DMS 273 (cell line): ENCODE results near the gene BFSP2.

Experiments used
- DNase-seq: peaks from one replicate; lab custom pipeline; 2025; ENCODE audit not compliant: unreplicated experiment; lab: John Stamatoyannopoulos, UW

The BFSP2 gene

GRCh38 chr3:133414021-133414392 is 14.2 kb downstream of the BFSP2 start:
- no peak for DNase-seq

GRCh38 chr3:133418361-133418760 is 18.5 kb downstream of the BFSP2 start:
- no peak for DNase-seq

GRCh38 chr3:133419151-133419909 is 19.5 kb downstream of the BFSP2 start:
- no peak for DNase-seq

- DNase-seq, result no peak
Measured at GRCh38 chr3:133424937-133425869, 25.3 kb downstream of the BFSP2 start.

- DNase-seq, result no peak
Measured at GRCh38 chr3:133425898-133426297, 26.0 kb downstream of the BFSP2 start.

- DNase-seq, result no peak
Measured at GRCh38 chr3:133426721-133427120, 26.9 kb downstream of the BFSP2 start.

GRCh38 chr3:133428552-133428951 is 28.7 kb downstream of the BFSP2 start:
- no peak for DNase-seq

GRCh38 chr3:133429063-133429462 is 29.2 kb downstream of the BFSP2 start:
- DNase-seq, result no peak

- no peak for DNase-seq
Measured at GRCh38 chr3:133439563-133439962, 39.7 kb downstream of the BFSP2 start.

GRCh38 chr3:133440652-133441051 is 40.8 kb downstream of the BFSP2 start:
- DNase-seq, result no peak

GRCh38 chr3:133441867-133442270 is 42.0 kb downstream of the BFSP2 start:
- DNase-seq, result no peak

- DNase-seq, result no peak
Measured at GRCh38 chr3:133442518-133442917, 42.7 kb downstream of the BFSP2 start.

GRCh38 chr3:133443649-133444422 is 44.0 kb downstream of the BFSP2 start:
- peak; percentile 52 for DNase-seq

- DNase-seq, result no peak
Measured at GRCh38 chr3:133444423-133444774, 44.5 kb downstream of the BFSP2 start.

GRCh38 chr3:133445108-133445507 is 45.3 kb downstream of the BFSP2 start:
- DNase-seq, result no peak

GRCh38 chr3:133447750-133448477 is 48.1 kb downstream of the BFSP2 start:
- DNase-seq, result no peak

GRCh38 chr3:133448478-133449122 is 48.7 kb downstream of the BFSP2 start:
- DNase-seq, result peak; percentile 31

- peak; percentile 27 for DNase-seq
Measured at GRCh38 chr3:133451309-133451708, 51.5 kb downstream of the BFSP2 start.

GRCh38 chr3:133452641-133453319 is 52.9 kb downstream of the BFSP2 start:
- no peak for DNase-seq

- DNase-seq, result no peak
Measured at GRCh38 chr3:133453383-133453782, 53.5 kb downstream of the BFSP2 start.
